Spleen (tissue), 7 donors: ENCODE data around the gene CDH10.

ENCODE experiments used
- CTCF ChIP-seq, 11 experiments: fragments of 200-600 bp in 7 of 11; fragments of 450-650 bp in 4 of 11; sonication (generic) in 4 of 11; IDR thresholded peaks in 8 of 11; conservative IDR thresholded peaks in 3 of 11; 1 replicate in 7 of 11; 2 replicates in 4 of 11; pipeline versions ENCODE4 v1.4.0 to v1.8.0; 2016 to 2021; ENCODE audit warnings: antibody characterized with exemption in 11 of 11, inconsistent platforms in 4 of 11, mild to moderate bottlenecking in 1 of 11
- POLR2AphosphoS5 ChIP-seq, 3 donors: sonication (generic); formaldehyde crosslinking; IDR thresholded peaks; one replicate each; pipeline ENCODE4 v1.5.1; 2017; ENCODE audit warnings: antibody characterized with exemption in 3 of 3
- donor health status: DM: no; HTN: no; CAD: no; lungs with moderate emphysema.
- donor health status: DM: no; HTN: no; CAD: no.
- donor health status: DM: no; HTN: no; CAD: no.

- TF ChIP-seq CTCF (IDR thresholded peaks at IDR 0.05 in 8 of 11, conservative IDR thresholded peaks at IDR 0.05 in 3 of 11) = no peak
- no peak for TF ChIP-seq POLR2AphosphoS5 (IDR thresholded peaks at IDR 0.05)
Observed at GRCh38 chr5:24472518-24472917, 172.3 kb downstream of the CDH10 start.
